Measurements from ENCODE around the gene PTPRO. TPM values are rescaled to one million over a fixed set of nuclear protein-coding genes. Genes with fewer than 3 reads are reported as not detected.

Gene PTPRO
- total RNA-seq, 6 experiments from 2014 or later = 0.43 to 2.7 (median 1.1) TPM

- H3K36me3 ChIP-seq = no peaks in the 10 kb centered on the region
- no peak for DNase-seq
- peaks cover 0 to 7% (median 1%) of the 10 kb centered on the region in 4 donors for H3K4me1 ChIP-seq
- 62% methylated on average over 3 of the region's 3 CpGs for WGBS (ENCODE audit: insufficient coverage, low coverage, low lambda C conversion rate, missing lambda C conversion rate)
- H3K9me3 ChIP-seq = no peaks in the 10 kb centered on the region
- H3K4me3 ChIP-seq = no peak overlapping the region
- peak overlapping the region; percentile 1 to 50 (median 43) for H3K27ac ChIP-seq
- intact Hi-C loops (cut with DNase I) = no loop called here
- H3K27me3 ChIP-seq = no peaks in the 10 kb centered on the region
- TF ChIP-seq POLR2A (IDR thresholded peaks at IDR 0.05) (no peak), CTCF (IDR thresholded peaks at IDR 0.05) (no peak)
- ATAC-seq = no peak
Measured at GRCh38 chr12:15629761-15630160, 307.5 kb downstream of the PTPRO start.

GRCh38 chr12:15631007-15631715 lies 308.9 kb downstream of the PTPRO start:
- 70% methylated on average over 6 of the region's 6 CpGs for WGBS (ENCODE audit: insufficient coverage, low coverage, low lambda C conversion rate, missing lambda C conversion rate)
- no peak for ATAC-seq
- TF ChIP-seq POLR2A (IDR thresholded peaks at IDR 0.05) (no peak), CTCF (IDR thresholded peaks at IDR 0.05) (no peak)
- H3K4me3 ChIP-seq = no peak overlapping the region
- H3K27ac ChIP-seq = peak overlapping the region in 1 of 3 donors; percentile 25
- peaks cover 0 to 7% (median 1%) of the 10 kb centered on the region in 4 donors for H3K4me1 ChIP-seq
- H3K36me3 ChIP-seq = no peaks in the 10 kb centered on the region
- intact Hi-C loops (cut with DNase I) = no loop called here
- DNase-seq = no peak
- H3K9me3 ChIP-seq = no peaks in the 10 kb centered on the region
- no peaks in the 10 kb centered on the region for H3K27me3 ChIP-seq

- H3K36me3 ChIP-seq = no peaks in the 10 kb centered on the region
- 87% methylated on average over 4 of the region's 4 CpGs for WGBS (ENCODE audit: insufficient coverage, low coverage, low lambda C conversion rate, missing lambda C conversion rate)
- DNase-seq (no peak), ATAC-seq (no peak)
- no peak overlapping the region for H3K4me3 ChIP-seq
- intact Hi-C loops (cut with DNase I) = no loop called here
- peaks cover 0 to 7% (median 1%) of the 10 kb centered on the region in 4 donors for H3K4me1 ChIP-seq
- no peaks in the 10 kb centered on the region for H3K9me3 ChIP-seq
- no peak for TF ChIP-seq POLR2A (IDR thresholded peaks at IDR 0.05)
- no peak for TF ChIP-seq CTCF (IDR thresholded peaks at IDR 0.05)
- no peak overlapping the region for H3K27ac ChIP-seq
- H3K27me3 ChIP-seq = no peaks in the 10 kb centered on the region
Measured at GRCh38 chr12:15632708-15633107, 310.4 kb downstream of the PTPRO start.

GRCh38 chr12:15633201-15633600 lies 310.9 kb downstream of the PTPRO start:
- H3K27me3 ChIP-seq = no peaks in the 10 kb centered on the region
- no peak for TF ChIP-seq POLR2A (IDR thresholded peaks at IDR 0.05)
- no peak for TF ChIP-seq CTCF (IDR thresholded peaks at IDR 0.05)
- no peak overlapping the region for H3K4me3 ChIP-seq
- H3K36me3 ChIP-seq = peaks cover 0 to 2% (median 0%) of the 10 kb centered on the region in 4 donors
- 88% methylated on average over 1 of the region's 1 CpG for WGBS (ENCODE audit: insufficient coverage, low coverage, low lambda C conversion rate, missing lambda C conversion rate)
- DNase-seq = no peak
- intact Hi-C loops (cut with DNase I) = no loop called here
- peaks cover 0 to 7% (median 1%) of the 10 kb centered on the region in 4 donors for H3K4me1 ChIP-seq
- no peak for ATAC-seq
- H3K9me3 ChIP-seq = no peaks in the 10 kb centered on the region
- H3K27ac ChIP-seq = no peak overlapping the region
